Cortex of kidney (tissue), 1 donor: ENCODE data around the gene SEM1.
"Not testable (repeated sequence)": the region's sequence is repeated elsewhere in the genome, so short reads cannot be mapped to it uniquely, and the experiment has no call there.

Source experiments
- DNase-seq: peaks from one replicate; lab custom pipeline; 2025; lab: John Stamatoyannopoulos, UW

Gene SEM1

GRCh38 chr7:96701258-96701657, 8.4 kb downstream of the SEM1 start:
- DNase-seq: no peak

- no peak for DNase-seq
These were observed 9.1 kb downstream of the SEM1 start for GRCh38 chr7:96700516-96700915.

- DNase-seq: no peak
These were observed 10.3 kb downstream of the SEM1 start for GRCh38 chr7:96699219-96699871.

- not testable (repeated sequence) for DNase-seq
These were observed 11.2 kb downstream of the SEM1 start for GRCh38 chr7:96698449-96698848.

GRCh38 chr7:96697822-96698221, 11.8 kb downstream of the SEM1 start:
- no peak for DNase-seq

GRCh38 chr7:96695581-96695980, 14.1 kb downstream of the SEM1 start:
- DNase-seq: no peak

GRCh38 chr7:96694082-96694481, 15.6 kb downstream of the SEM1 start:
- no peak for DNase-seq

GRCh38 chr7:96691702-96692101, 17.9 kb downstream of the SEM1 start:
- DNase-seq: no peak

GRCh38 chr7:96689414-96689813, 20.2 kb downstream of the SEM1 start:
- DNase-seq: no peak

GRCh38 chr7:96686305-96686704, 23.3 kb downstream of the SEM1 start:
- DNase-seq: no peak

- no peak for DNase-seq
These were observed 23.9 kb downstream of the SEM1 start for GRCh38 chr7:96685755-96686154.

- no peak for DNase-seq
These were observed 24.3 kb downstream of the SEM1 start for GRCh38 chr7:96685353-96685752.

GRCh38 chr7:96679886-96680285, 29.8 kb downstream of the SEM1 start:
- DNase-seq: no peak

- DNase-seq: no peak
These were observed 32.7 kb downstream of the SEM1 start for GRCh38 chr7:96676919-96677318.

- DNase-seq: no peak
These were observed 34.1 kb downstream of the SEM1 start for GRCh38 chr7:96675548-96675947.

- DNase-seq: no peak
These were observed 35.1 kb downstream of the SEM1 start for GRCh38 chr7:96674565-96674964.

- DNase-seq: no peak
These were observed 37.8 kb downstream of the SEM1 start for GRCh38 chr7:96671854-96672253.

GRCh38 chr7:96670338-96671289, 39.0 kb downstream of the SEM1 start:
- no peak for DNase-seq

- no peak for DNase-seq
These were observed 39.8 kb downstream of the SEM1 start for GRCh38 chr7:96669812-96670211.

- no peak for DNase-seq
These were observed 42.6 kb downstream of the SEM1 start for GRCh38 chr7:96667026-96667425.

- DNase-seq: no peak
These were observed 44.0 kb downstream of the SEM1 start for GRCh38 chr7:96665689-96666088.

GRCh38 chr7:96664793-96665192, 44.9 kb downstream of the SEM1 start:
- DNase-seq: no peak

GRCh38 chr7:96663871-96664445, 45.7 kb downstream of the SEM1 start:
- DNase-seq: no peak
